ENCODE measurements around the gene CACNA1G. TPM values are rescaled to one million over a fixed set of nuclear protein-coding genes. Genes with fewer than 3 reads are reported as not detected.

The CACNA1G gene
- total and polyA plus RNA-seq, 9 of the 15 experiments (the other 6 are each of a cell fraction or from before 2014, with no cell fraction given) = 0.01 TPM; not detected in 8

GRCh38 chr17:50624321-50624934 lies 63.9 kb downstream of the CACNA1G start (continued):
- TF ChIP-seq ID3 (CRISPR knock-in tag; IDR thresholded peaks at IDR 0.05) (no peak), ID3 (tag; IDR thresholded peaks at IDR 0.05) (no peak), SMARCA5 (IDR thresholded peaks at IDR 0.05) (no peak)

GRCh38 chr17:50625032-50625871 lies 64.7 kb downstream of the CACNA1G start:
- WGBS (ENCODE audit: insufficient coverage, low coverage, missing lambda C conversion rate) = 34% methylated on average over 16 of the region's 19 CpGs
- H3K79me2 ChIP-seq (ENCODE audit: control insufficient read depth, insufficient read depth, low read length) = no peaks in the 10 kb centered on the region
- no peak for TF ChIP-seq NR0B1 (IDR thresholded peaks at IDR 0.05; ENCODE audit: partially characterized antibody)
- no peak for TF ChIP-seq RHOXF2B (CRISPR knock-in tag; conservative IDR thresholded peaks at IDR 0.05)
- no peak for TF ChIP-seq DNMT1 (IDR thresholded peaks at IDR 0.05)
- no peak for TF ChIP-seq AFF1 (IDR thresholded peaks at IDR 0.05; ENCODE audit: low read depth in 1 of 2, partially characterized antibody in 2 of 2)
- no peak overlapping the region for H3K27ac ChIP-seq (ENCODE audit: extremely low read depth, low read depth, low read length)
- no peak overlapping the region for H3K4me2 ChIP-seq (ENCODE audit: insufficient read depth, low read length)
- H3K9me3 ChIP-seq (replicated peaks; ENCODE audit: control insufficient read depth, insufficient read depth, low read depth, low read length) = no peaks in the 10 kb centered on the region
- no peak overlapping the region for H3K9ac ChIP-seq (ENCODE audit: insufficient read depth in 1 of 2, low read depth in 2 of 2, low read length in 2 of 2)
- no TSS peak for BruUV-seq (replicated peaks)
- no peak overlapping the region for H3K4me3 ChIP-seq
- peaks cover 19 to 37% of the 10 kb centered on the region in 2 experiments for H3K27me3 ChIP-seq (ENCODE audit: control insufficient read depth in 2 of 2, insufficient read depth in 2 of 2, low read length in 2 of 2)
- no peaks in the 10 kb centered on the region for H3K9me1 ChIP-seq (ENCODE audit: control insufficient read depth, insufficient read depth, low read length)
- intact Hi-C loops (cut with micrococcal nuclease) (loop anchor here (5.0 kb wide), 1 partner anchor 72 kb away; no protein-coding TSS in a partner anchor), in situ Hi-C loops (cut with MboI) (loop anchor here (5.0 kb wide), 1 partner anchor 78 kb away; the partner anchor contains the start of gene SPATA20)
- FAIRE-seq = no peak
- H2AFZ ChIP-seq (ENCODE audit: low read depth, low read length) = peak overlapping the region; percentile 25
- no peaks in the 10 kb centered on the region for H3K36me3 ChIP-seq (ENCODE audit: control insufficient read depth, insufficient read depth, low read length)
- DNase-seq (ENCODE audit: extremely low read depth in 1 of 4, low spot score in 3 of 4) = no peak
- no peak for ATAC-seq
- H4K20me1 ChIP-seq (replicated peaks; ENCODE audit: control insufficient read depth, insufficient read depth, low read length) = no peaks in the 10 kb centered on the region
- ChIA-PET POLR2A (interaction anchor here (0.6 to 1.3 kb wide), 4 partner anchors 12 to 93 kb away, joined by 3 to 7 read pairs (median 4); partner anchors contain the start of gene CACNA1G), CTCF (ENCODE audit: low intra/inter-chr PET ratio) (interaction anchor here (1.1 to 1.7 kb wide), 3 partner anchors 56 to 79 kb away, joined by 4 to 9 read pairs (median 4); partner anchors contain the start of gene SPATA20)
- peaks cover 7 to 31% of the 10 kb centered on the region in 2 experiments; a peak in 4 of 5 replicates for H3K4me1 ChIP-seq (replicated peaks in 1 of 2; ENCODE audit: control insufficient read depth in 2 of 2, insufficient read depth in 2 of 2, low read length in 2 of 2)
